ENCODE data around the gene RHOBTB3. TPM values are rescaled to one million over a fixed set of nuclear protein-coding genes. Genes with fewer than 3 reads are reported as not detected.

RHOBTB3 gene
- total and polyA plus RNA-seq, 2 experiments from 2014 or later = 147 to 202 TPM

DNA sequence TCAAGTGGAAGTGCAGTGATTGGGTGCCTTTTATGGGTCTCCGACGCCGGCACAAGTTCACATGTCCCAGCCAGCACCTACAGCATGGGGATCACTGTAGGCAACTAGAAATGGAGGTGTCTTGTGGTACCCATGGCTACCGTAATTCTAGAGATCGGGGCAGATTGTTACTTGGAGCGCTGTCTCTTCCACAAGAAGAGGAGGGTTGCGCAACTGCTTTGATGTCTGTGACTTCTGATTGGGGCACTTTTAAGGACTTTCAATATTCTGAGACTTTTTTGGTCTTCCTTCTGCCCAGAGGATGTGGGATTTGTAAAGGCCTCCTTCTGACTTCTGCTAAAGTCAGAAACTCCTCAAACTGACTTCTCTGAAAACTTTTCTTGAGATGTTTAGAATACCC, 49.5 kb downstream of the RHOBTB3 start:
- Histone ChIP-seq H3K4me3 (no peak overlapping the region), H3K9ac (peak overlapping the region; percentile 30), H3F3A (ENCODE audit: insufficient read depth) (peaks cover 55% of the 10 kb centered on the region), H2AFZ (peak overlapping the region; percentile 52; the same call in 1 of the 2 replicates), H3K27me3 (replicated peaks; ENCODE audit: insufficient read depth) (no peaks in the 10 kb centered on the region), H3K9me3 (ENCODE audit: low read depth) (no peaks in the 10 kb centered on the region), H3K4me1 (ENCODE audit: insufficient read depth) (peaks cover 43% of the 10 kb centered on the region), H4K20me1 (ENCODE audit: insufficient read depth) (no peaks in the 10 kb centered on the region), H3K27ac (peak overlapping the region; percentile 26), H3K79me2 (ENCODE audit: insufficient read depth) (no peaks in the 10 kb centered on the region), H3K9me2 (ENCODE audit: insufficient read depth) (no peaks in the 10 kb centered on the region), H3K36me3 (ENCODE audit: low read depth) (peaks cover 17% of the 10 kb centered on the region; the same call in 1 of the 2 replicates), H3K4me2 (ENCODE audit: unreplicated experiment) (no peak overlapping the region)
- no peak for TF ChIP-seq EZH2phosphoT487 (IDR thresholded peaks at IDR 0.05; ENCODE audit: insufficient read depth, low read depth)
- 96 to 100% methylated on average over 7 of the region's 7 CpGs for WGBS, 2 experiments (ENCODE audit: low coverage in 1 of 2, low lambda C conversion rate in 2 of 2, missing lambda C conversion rate in 2 of 2)
- peak; percentile 45 for DNase-seq
- in situ Hi-C loops (cut with MboI) = no loop called here

- 32 to 42% methylated on average over 4 of the region's 4 CpGs for WGBS, 2 experiments (ENCODE audit: low coverage in 1 of 2, low lambda C conversion rate in 2 of 2, missing lambda C conversion rate in 2 of 2)
- in situ Hi-C loops (cut with MboI) = no loop called here
- H3K4me2 ChIP-seq (ENCODE audit: unreplicated experiment) = no peak overlapping the region
Measured at GRCh38 chr5:95781101-95781583, 50.0 kb downstream of the RHOBTB3 start.

GRCh38 chr5:95782181-95782580, 51.0 kb downstream of the RHOBTB3 start:
- in situ Hi-C loops (cut with MboI) = no loop called here
- H2AFZ ChIP-seq = no peak overlapping the region
- WGBS, 2 experiments (ENCODE audit: low coverage in 1 of 2, low lambda C conversion rate in 2 of 2, missing lambda C conversion rate in 2 of 2) = 95 to 98% methylated on average over 4 of the region's 4 CpGs
- no peaks in the 10 kb centered on the region for H3K79me2 ChIP-seq (ENCODE audit: insufficient read depth)
- TF ChIP-seq EZH2phosphoT487 (IDR thresholded peaks at IDR 0.05; ENCODE audit: insufficient read depth, low read depth) = no peak
- no peak for TF ChIP-seq EZH2 (IDR thresholded peaks at IDR 0.05; ENCODE audit: insufficient read depth, poor library complexity, severe bottlenecking)
- H3K9me3 ChIP-seq (ENCODE audit: low read depth) = no peaks in the 10 kb centered on the region
- no peaks in the 10 kb centered on the region for H3K27me3 ChIP-seq (replicated peaks; ENCODE audit: insufficient read depth)
- peaks cover 59% of the 10 kb centered on the region for H3K4me1 ChIP-seq (ENCODE audit: insufficient read depth)
- H3K9me2 ChIP-seq (ENCODE audit: insufficient read depth) = no peaks in the 10 kb centered on the region
- H3K9ac ChIP-seq = no peak overlapping the region
- no peak overlapping the region for H3K4me3 ChIP-seq
- H3K36me3 ChIP-seq (ENCODE audit: low read depth) = peaks cover 17% of the 10 kb centered on the region
- peak; percentile 15 for DNase-seq
- peaks cover 66% of the 10 kb centered on the region for H3F3A ChIP-seq (ENCODE audit: insufficient read depth)
- no peak overlapping the region for H3K4me2 ChIP-seq (ENCODE audit: unreplicated experiment)
- H4K20me1 ChIP-seq (ENCODE audit: insufficient read depth) = no peaks in the 10 kb centered on the region
- no peak overlapping the region for H3K27ac ChIP-seq

More at GRCh38 chr5:95781101-95781583, 50.0 kb downstream of the RHOBTB3 start:
- H3K4me3 ChIP-seq = no peak overlapping the region
- H3K27ac ChIP-seq = peak overlapping the region; percentile 26
- no peaks in the 10 kb centered on the region for H3K27me3 ChIP-seq (replicated peaks; ENCODE audit: insufficient read depth)
- H3K9me3 ChIP-seq (ENCODE audit: low read depth) = no peaks in the 10 kb centered on the region
- peak overlapping the region; percentile 52 for H2AFZ ChIP-seq
- peak; percentile 93 for DNase-seq
- no peak for TF ChIP-seq EZH2 (IDR thresholded peaks at IDR 0.05; ENCODE audit: insufficient read depth, poor library complexity, severe bottlenecking)
- no peak for TF ChIP-seq EZH2phosphoT487 (IDR thresholded peaks at IDR 0.05; ENCODE audit: insufficient read depth, low read depth)
- peak overlapping the region; percentile 30 for H3K9ac ChIP-seq
- no peaks in the 10 kb centered on the region for H3K9me2 ChIP-seq (ENCODE audit: insufficient read depth)
- peaks cover 61% of the 10 kb centered on the region for H3F3A ChIP-seq (ENCODE audit: insufficient read depth)
- H3K4me1 ChIP-seq (ENCODE audit: insufficient read depth) = peaks cover 48% of the 10 kb centered on the region
- peaks cover 17% of the 10 kb centered on the region for H3K36me3 ChIP-seq (ENCODE audit: low read depth)
- H4K20me1 ChIP-seq (ENCODE audit: insufficient read depth) = no peaks in the 10 kb centered on the region
- H3K79me2 ChIP-seq (ENCODE audit: insufficient read depth) = no peaks in the 10 kb centered on the region

- H3K9me3 ChIP-seq (ENCODE audit: low read depth) = no peaks in the 10 kb centered on the region
- no peak overlapping the region for H3K4me2 ChIP-seq (ENCODE audit: unreplicated experiment)
- in situ Hi-C loops (cut with MboI) = no loop called here
- H3K4me3 ChIP-seq = no peak overlapping the region
- H4K20me1 ChIP-seq (ENCODE audit: insufficient read depth) = no peaks in the 10 kb centered on the region
- 89 to 90% methylated on average over 3 of the region's 3 CpGs for WGBS, 2 experiments (ENCODE audit: low coverage in 1 of 2, low lambda C conversion rate in 2 of 2, missing lambda C conversion rate in 2 of 2)
- no peaks in the 10 kb centered on the region for H3K9me2 ChIP-seq (ENCODE audit: insufficient read depth)
- peaks cover 21% of the 10 kb centered on the region for H3K36me3 ChIP-seq (ENCODE audit: low read depth)
- TF ChIP-seq EZH2 (IDR thresholded peaks at IDR 0.05; ENCODE audit: insufficient read depth, poor library complexity, severe bottlenecking) = no peak
- no peak for TF ChIP-seq EZH2phosphoT487 (IDR thresholded peaks at IDR 0.05; ENCODE audit: insufficient read depth, low read depth)
- DNase-seq = no peak
- no peak overlapping the region for H2AFZ ChIP-seq
- no peaks in the 10 kb centered on the region for H3K27me3 ChIP-seq (replicated peaks; ENCODE audit: insufficient read depth)
- no peak overlapping the region for H3K27ac ChIP-seq
- H3K79me2 ChIP-seq (ENCODE audit: insufficient read depth) = 0 out of 2 replicates have a peak, but pooled peaks cover 6% of the 10 kb centered on the region
- H3K9ac ChIP-seq = no peak overlapping the region
- peaks cover 70% of the 10 kb centered on the region for H3F3A ChIP-seq (ENCODE audit: insufficient read depth)
- H3K4me1 ChIP-seq (ENCODE audit: insufficient read depth) = peaks cover 66% of the 10 kb centered on the region
Measured at GRCh38 chr5:95783661-95784060, 52.5 kb downstream of the RHOBTB3 start.
